Measurements from ENCODE around the gene VCAM1. TPM values are rescaled to one million over a fixed set of nuclear protein-coding genes. Genes with fewer than 3 reads are reported as not detected.

Gene VCAM1
- total RNA-seq, 1 experiment from 2014 or later: 2.0 TPM

- no TSS peak for BruUV-seq (replicated peaks)
- Histone ChIP-seq H3K9me3 (ENCODE audit: low read depth, low read length, poor library complexity, severe bottlenecking) (no peaks in the 10 kb centered on the region), H3K27me3 (replicated peaks; ENCODE audit: insufficient read depth, low read depth, low read length, poor library complexity) (no peaks in the 10 kb centered on the region), H3K36me3 (ENCODE audit: insufficient read depth, low read length, poor library complexity, severe bottlenecking) (no peaks in the 10 kb centered on the region), H3K27ac (ENCODE audit: low read depth, low read length, poor library complexity, severe bottlenecking) (no peak overlapping the region), H3K4me1 (ENCODE audit: insufficient read depth, low read length, poor library complexity, severe bottlenecking) (no peaks in the 10 kb centered on the region), H3K4me3 (ENCODE audit: low read depth, low read length, poor library complexity, severe bottlenecking) (no peak overlapping the region)
- TF ChIP-seq EZH2 (IDR thresholded peaks at IDR 0.05; ENCODE audit: borderline replicate concordance, low read depth, low read length, poor library complexity, severe bottlenecking) (no peak), CTCF (conservative IDR thresholded peaks at IDR 0.05; ENCODE audit: low read depth, low read length) (no peak)
- ChIA-PET POLR2A (ENCODE audit: low non-redundant PET) (no interaction called here), CTCF (no interaction called here)
- intact Hi-C loops (cut with micrococcal nuclease; ENCODE audit: unreplicated experiment): no loop called here
- DNase-seq (ENCODE audit: low spot score): no peak
Observed at GRCh38 chr1:100703052-100703451, 16.5 kb upstream of the VCAM1 start.

- no peak overlapping the region for H3K4me3 ChIP-seq (ENCODE audit: low read depth, low read length, poor library complexity, severe bottlenecking)
- no peak overlapping the region for H3K27ac ChIP-seq (ENCODE audit: low read depth, low read length, poor library complexity, severe bottlenecking)
- POLR2A ChIA-PET (ENCODE audit: low non-redundant PET): no interaction called here
- TF ChIP-seq EZH2 (IDR thresholded peaks at IDR 0.05; ENCODE audit: borderline replicate concordance, low read depth, low read length, poor library complexity, severe bottlenecking) (no peak), CTCF (conservative IDR thresholded peaks at IDR 0.05; ENCODE audit: low read depth, low read length) (no peak)
- H3K9me3 ChIP-seq (ENCODE audit: low read depth, low read length, poor library complexity, severe bottlenecking): no peaks in the 10 kb centered on the region
- H3K4me1 ChIP-seq (ENCODE audit: insufficient read depth, low read length, poor library complexity, severe bottlenecking): no peaks in the 10 kb centered on the region
- DNase-seq (ENCODE audit: low spot score): no peak
- CTCF ChIA-PET: no interaction called here
- no TSS peak for BruUV-seq (replicated peaks)
- intact Hi-C loops (cut with micrococcal nuclease; ENCODE audit: unreplicated experiment): no loop called here
- H3K27me3 ChIP-seq (replicated peaks; ENCODE audit: insufficient read depth, low read depth, low read length, poor library complexity): no peaks in the 10 kb centered on the region
- no peaks in the 10 kb centered on the region for H3K36me3 ChIP-seq (ENCODE audit: insufficient read depth, low read length, poor library complexity, severe bottlenecking)
Observed at GRCh38 chr1:100703716-100704115, 15.8 kb upstream of the VCAM1 start.

- no peak for DNase-seq (ENCODE audit: low spot score)
- intact Hi-C loops (cut with micrococcal nuclease; ENCODE audit: unreplicated experiment): no loop called here
- no peaks in the 10 kb centered on the region for H3K4me1 ChIP-seq (ENCODE audit: insufficient read depth, low read length, poor library complexity, severe bottlenecking)
- BruUV-seq (replicated peaks): no TSS peak
- H3K27me3 ChIP-seq (replicated peaks; ENCODE audit: insufficient read depth, low read depth, low read length, poor library complexity): no peaks in the 10 kb centered on the region
- H3K4me3 ChIP-seq (ENCODE audit: low read depth, low read length, poor library complexity, severe bottlenecking): no peak overlapping the region
- no peaks in the 10 kb centered on the region for H3K9me3 ChIP-seq (ENCODE audit: low read depth, low read length, poor library complexity, severe bottlenecking)
- H3K27ac ChIP-seq (ENCODE audit: low read depth, low read length, poor library complexity, severe bottlenecking): no peak overlapping the region
- ChIA-PET POLR2A (ENCODE audit: low non-redundant PET) (no interaction called here), CTCF (no interaction called here)
- no peak for TF ChIP-seq EZH2 (IDR thresholded peaks at IDR 0.05; ENCODE audit: borderline replicate concordance, low read depth, low read length, poor library complexity, severe bottlenecking)
- no peaks in the 10 kb centered on the region for H3K36me3 ChIP-seq (ENCODE audit: insufficient read depth, low read length, poor library complexity, severe bottlenecking)
Observed at GRCh38 chr1:100704473-100704872, 15.1 kb upstream of the VCAM1 start.

GRCh38 chr1:100706296-100706695, 13.2 kb upstream of the VCAM1 start:
- Histone ChIP-seq H3K4me3 (ENCODE audit: low read depth, low read length, poor library complexity, severe bottlenecking) (no peak overlapping the region), H3K27me3 (replicated peaks; ENCODE audit: insufficient read depth, low read depth, low read length, poor library complexity) (no peaks in the 10 kb centered on the region), H3K9me3 (ENCODE audit: low read depth, low read length, poor library complexity, severe bottlenecking) (no peaks in the 10 kb centered on the region), H3K27ac (ENCODE audit: low read depth, low read length, poor library complexity, severe bottlenecking) (no peak overlapping the region), H3K4me1 (ENCODE audit: insufficient read depth, low read length, poor library complexity, severe bottlenecking) (no peaks in the 10 kb centered on the region), H3K36me3 (ENCODE audit: insufficient read depth, low read length, poor library complexity, severe bottlenecking) (no peaks in the 10 kb centered on the region)
- intact Hi-C loops (cut with micrococcal nuclease; ENCODE audit: unreplicated experiment): no loop called here
- POLR2A ChIA-PET (ENCODE audit: low non-redundant PET): no interaction called here
- no peak for DNase-seq (ENCODE audit: low spot score)
- BruUV-seq (replicated peaks): no TSS peak
- CTCF ChIA-PET: no interaction called here
- TF ChIP-seq CTCF (conservative IDR thresholded peaks at IDR 0.05; ENCODE audit: low read depth, low read length): no peak
